Choroid plexus epithelial cell (primary cell): Measurements from ENCODE around the gene MECR.

Experiments used
- DNase-seq: peaks from one replicate; pipeline ENCODE4 v3.0.0-alpha.2; 2010; ENCODE audit warnings: low read depth
- H3K4me3 ChIP-seq: 2 replicates; pipeline ENCODE4 v1.5.1; 2011; ENCODE audit warnings: low read depth, mild to moderate bottlenecking, control low read depth, low read length, moderate library complexity
- TF ChIP-seq, protein P1 (sequence below): conservative IDR thresholded peaks from 2 replicates; pipeline ENCODE4 v1.5.1; 2011; ENCODE audit warnings: low read depth, mild to moderate bottlenecking, control low read depth, inconsistent platforms, low read length, moderate library complexity

The MECR gene

DNA sequence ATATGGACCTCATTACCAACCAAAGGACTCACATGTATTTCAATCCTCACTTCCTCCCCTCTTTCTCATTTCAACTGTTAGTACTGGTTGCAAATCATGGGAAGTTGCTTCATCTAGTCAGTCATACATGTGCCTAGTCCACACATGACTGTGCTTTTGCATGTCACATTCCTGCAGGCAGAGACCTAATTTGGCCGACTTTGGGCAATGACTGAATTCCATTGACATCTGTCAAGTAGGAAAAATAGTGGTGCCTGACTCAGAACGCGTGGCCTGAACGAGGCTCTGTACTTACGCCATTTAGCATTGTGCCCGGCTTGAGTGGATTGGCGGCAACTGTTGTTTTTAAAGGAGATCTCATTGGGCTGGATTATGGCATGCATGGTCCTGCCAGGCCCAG lies 23.6 kb upstream of the MECR start:
- TF ChIP-seq, protein P1, sequence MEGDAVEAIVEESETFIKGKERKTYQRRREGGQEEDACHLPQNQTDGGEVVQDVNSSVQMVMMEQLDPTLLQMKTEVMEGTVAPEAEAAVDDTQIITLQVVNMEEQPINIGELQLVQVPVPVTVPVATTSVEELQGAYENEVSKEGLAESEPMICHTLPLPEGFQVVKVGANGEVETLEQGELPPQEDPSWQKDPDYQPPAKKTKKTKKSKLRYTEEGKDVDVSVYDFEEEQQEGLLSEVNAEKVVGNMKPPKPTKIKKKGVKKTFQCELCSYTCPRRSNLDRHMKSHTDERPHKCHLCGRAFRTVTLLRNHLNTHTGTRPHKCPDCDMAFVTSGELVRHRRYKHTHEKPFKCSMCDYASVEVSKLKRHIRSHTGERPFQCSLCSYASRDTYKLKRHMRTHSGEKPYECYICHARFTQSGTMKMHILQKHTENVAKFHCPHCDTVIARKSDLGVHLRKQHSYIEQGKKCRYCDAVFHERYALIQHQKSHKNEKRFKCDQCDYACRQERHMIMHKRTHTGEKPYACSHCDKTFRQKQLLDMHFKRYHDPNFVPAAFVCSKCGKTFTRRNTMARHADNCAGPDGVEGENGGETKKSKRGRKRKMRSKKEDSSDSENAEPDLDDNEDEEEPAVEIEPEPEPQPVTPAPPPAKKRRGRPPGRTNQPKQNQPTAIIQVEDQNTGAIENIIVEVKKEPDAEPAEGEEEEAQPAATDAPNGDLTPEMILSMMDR = no peak
- H3K4me3 ChIP-seq = no peak overlapping the region
- DNase-seq = no peak

DNA sequence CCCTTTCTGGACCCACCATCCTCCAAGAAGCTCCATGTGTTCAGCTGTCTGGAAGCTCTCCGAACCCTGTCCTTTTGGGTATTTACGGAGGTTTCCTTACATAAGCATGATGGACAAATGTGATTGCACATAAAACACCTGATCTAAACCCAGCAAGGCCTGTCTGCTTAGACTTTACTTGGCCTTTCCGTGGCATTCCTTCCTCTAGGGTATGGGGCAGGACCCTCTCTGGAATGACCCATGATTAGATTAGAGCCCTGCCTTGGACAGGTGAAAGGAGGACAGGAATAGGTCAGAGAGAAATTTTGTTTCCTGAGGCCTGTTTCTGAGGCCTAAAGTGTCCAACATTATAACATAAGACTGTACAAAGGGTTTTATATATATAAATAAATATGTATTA lies 22.4 kb upstream of the MECR start:
- DNase-seq = no peak
- TF ChIP-seq, protein P1 = no peak
- H3K4me3 ChIP-seq = no peak overlapping the region

DNA sequence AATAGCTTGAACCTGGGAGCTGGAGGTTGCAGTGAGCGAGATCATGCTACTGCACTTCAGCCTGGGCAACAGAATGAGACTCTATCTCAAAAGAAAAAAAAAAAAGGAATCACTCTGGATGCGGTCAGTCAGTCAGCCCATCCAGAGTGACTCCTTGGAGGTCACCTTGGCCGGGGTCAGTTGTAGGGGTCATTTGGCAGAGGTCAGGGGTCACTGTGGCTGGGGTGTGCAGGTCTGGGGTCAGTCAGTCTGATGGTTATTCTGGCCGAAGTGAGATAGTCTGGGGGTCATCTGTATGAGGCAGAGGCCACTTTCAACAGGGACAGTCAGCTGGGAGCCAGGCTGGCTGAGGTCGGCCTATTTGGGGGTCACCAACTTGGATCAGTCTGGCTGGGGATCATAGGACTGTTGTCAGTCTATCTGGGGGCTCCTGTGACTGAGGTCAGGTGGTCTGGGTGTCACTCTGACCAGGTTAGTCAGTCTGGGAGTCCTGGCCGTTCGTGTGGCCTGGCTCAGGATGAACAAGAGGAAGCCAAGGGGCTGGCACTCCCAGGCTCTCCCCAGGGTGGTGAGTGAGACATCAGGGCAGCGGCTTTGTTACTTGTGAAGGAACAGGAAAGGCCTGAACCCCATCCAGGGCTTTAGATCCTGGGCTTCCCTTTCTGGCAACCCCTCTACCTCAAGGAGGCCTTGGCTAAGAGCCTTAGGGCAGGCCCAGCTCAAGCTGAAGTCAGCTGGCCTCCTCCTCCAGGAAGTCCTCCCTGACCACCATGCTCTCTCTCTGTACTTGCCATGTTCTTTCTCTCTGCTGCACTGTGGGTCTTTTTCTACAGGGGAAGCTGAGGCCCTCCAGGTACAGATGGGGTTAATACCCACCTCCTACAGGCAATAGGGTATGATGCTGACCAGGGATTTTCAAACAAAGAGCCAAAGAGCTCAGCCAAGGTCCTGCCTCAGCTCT lies 20.7 kb upstream of the MECR start:
- no peak overlapping the region for H3K4me3 ChIP-seq
- TF ChIP-seq, protein P1 = no peak
- DNase-seq = no peak

DNA sequence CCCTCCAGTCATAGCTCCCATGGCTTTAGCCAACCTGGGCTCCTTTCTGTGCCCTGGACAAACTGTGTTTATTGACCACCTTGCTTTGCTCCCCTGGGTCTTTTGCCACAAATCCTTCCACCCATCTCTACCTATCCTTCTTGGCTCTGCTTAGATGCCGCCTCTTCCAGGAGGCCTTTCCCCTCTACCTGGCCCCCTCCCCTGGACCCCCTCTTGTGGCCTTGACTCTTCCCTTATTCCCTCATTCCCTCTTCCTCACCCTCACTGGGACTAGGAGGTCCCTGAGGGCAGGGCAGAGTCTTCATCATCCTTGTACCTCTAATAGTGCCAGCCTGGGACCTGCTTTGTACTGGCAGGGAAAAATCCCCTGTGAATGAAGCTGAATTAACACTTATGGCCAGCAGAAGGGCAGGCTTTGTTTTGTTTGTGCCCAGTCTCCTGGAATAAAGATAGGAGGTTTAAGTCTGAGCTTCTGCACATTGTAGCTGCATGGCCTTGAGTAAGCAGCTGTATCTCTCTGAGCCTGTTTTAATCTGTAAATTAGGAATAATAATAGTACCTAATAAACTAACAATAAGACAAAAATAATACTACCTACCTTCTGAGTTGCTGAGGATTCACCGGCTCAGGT lies 19.3 kb upstream of the MECR start:
- H3K4me3 ChIP-seq = no peak overlapping the region

DNA sequence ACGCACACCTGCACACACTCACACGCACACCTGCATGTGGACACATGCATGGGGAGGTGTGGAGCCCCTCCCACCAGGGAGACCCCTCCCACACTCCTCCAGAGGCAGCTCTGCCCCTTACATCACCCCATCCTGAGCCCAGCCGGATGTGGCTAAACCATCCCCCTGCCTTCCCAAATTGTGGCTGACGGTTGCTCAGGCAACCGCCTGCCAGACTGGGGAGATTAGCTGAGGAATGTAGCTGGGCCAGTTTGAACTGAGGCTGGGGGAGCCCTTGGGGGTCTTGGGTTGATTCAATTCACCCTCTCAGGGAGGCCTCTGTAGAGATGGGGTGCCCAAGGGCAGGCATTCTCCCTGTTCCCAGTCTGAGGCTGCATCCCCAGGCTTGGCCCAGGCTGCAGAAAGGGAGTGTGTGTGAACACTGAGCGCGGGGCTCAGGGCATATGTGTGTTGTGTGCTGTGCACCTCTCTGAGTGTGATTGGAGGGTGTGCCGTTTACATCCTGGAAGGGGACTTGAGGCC lies 18.5 kb upstream of the MECR start:
- H3K4me3 ChIP-seq = no peak overlapping the region
- peak; percentile 52 for DNase-seq
- TF ChIP-seq, protein P1 = no peak

More for the DNA sequence above, 19.3 kb upstream of the MECR start:
- TF ChIP-seq, protein P1 = no peak
- DNase-seq = no peak

DNA sequence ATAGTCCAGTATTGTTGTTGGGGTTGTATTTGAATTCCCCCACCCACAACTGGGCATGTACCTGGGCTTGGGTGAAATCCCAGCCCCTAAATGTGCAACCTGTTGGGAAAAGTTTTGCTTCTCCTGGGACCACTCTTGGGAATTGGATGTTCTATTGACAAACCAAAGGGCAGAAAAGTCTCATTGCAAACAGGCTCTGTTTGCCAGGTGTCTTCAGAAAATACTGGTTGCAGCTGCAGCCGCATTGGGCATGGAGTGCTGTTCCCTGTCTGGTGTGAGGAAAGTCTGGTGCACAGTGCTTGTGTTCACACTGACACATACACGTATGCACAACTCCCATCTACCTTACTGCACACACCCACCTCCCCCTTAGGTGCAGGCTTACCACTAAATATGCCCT lies 17.7 kb upstream of the MECR start:
- DNase-seq = no peak
- TF ChIP-seq, protein P1 = no peak
- H3K4me3 ChIP-seq = no peak overlapping the region
